Effector memory CD8-positive, alpha-beta T cell (primary cell): ENCODE measurements around the gene ARMH1.
"Not testable (repeated sequence)": the region's sequence is repeated elsewhere in the genome, so short reads cannot be mapped to it uniquely, and the experiment has no call there.

Experiments used
- ATAC-seq: fragments of 150-1000 bp; cut with Tn5 transposase; replicated peaks from 2 replicates; pipeline ENCODE4 v1.10.0; 2021; ENCODE audit warnings: mild to moderate bottlenecking, moderate library complexity
- DNase-seq, 3 experiments: peaks; one replicate each; pipeline ENCODE4 v3.0.0; 2021
- H3K27ac Mint-ChIP-seq, 2 donors: one replicate each; pipeline ENCODE4 v1.8.0; 2022; ENCODE audit warnings: mild to moderate bottlenecking in 2 of 2, mixed read lengths in 2 of 2, moderate library complexity in 2 of 2
- H3K27me3 Mint-ChIP-seq, 2 donors: one replicate each; pipeline ENCODE4 v1.8.0; 2022; ENCODE audit warnings: mixed read lengths in 2 of 2
- H3K36me3 Mint-ChIP-seq: one replicate; pipeline ENCODE4 v1.8.0; 2022; ENCODE audit warnings: mild to moderate bottlenecking, moderate library complexity, mixed read lengths; ENCODE audit not compliant: insufficient read depth
- H3K4me1 Mint-ChIP-seq, 2 donors: one replicate each; pipeline ENCODE4 v1.8.0; 2022; ENCODE audit warnings: low read depth in 2 of 2, mixed read lengths in 2 of 2
- H3K4me3 Mint-ChIP-seq, 2 donors: one replicate each; pipeline ENCODE4 v1.8.0; 2022; ENCODE audit warnings: mild to moderate bottlenecking in 2 of 2, mixed read lengths in 2 of 2, moderate library complexity in 2 of 2
- H3K9me3 Mint-ChIP-seq, 2 donors: one replicate each; pipeline ENCODE4 v1.8.0; 2022; ENCODE audit warnings: mixed read lengths in 2 of 2

The ARMH1 gene

DNA sequence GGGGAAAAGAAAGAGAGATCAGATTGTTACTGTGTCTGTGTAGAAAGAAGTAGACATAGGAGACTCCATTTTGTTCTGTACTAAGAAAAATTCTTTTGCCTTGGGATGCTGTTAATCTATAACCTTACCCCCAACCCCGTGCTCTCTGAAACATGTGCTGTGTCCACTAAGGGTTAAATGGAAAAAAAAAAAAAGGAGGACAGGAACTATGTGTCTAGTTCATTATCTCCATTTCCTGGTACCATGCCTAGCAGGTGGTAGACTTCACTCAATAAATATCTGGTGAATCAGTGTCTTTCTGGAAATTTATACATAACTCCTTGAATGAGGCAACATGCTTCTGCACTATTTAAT lies 64.4 kb downstream of the ARMH1 start:
- peak overlapping the region; percentile 88 to 91 for H3K27ac Mint-ChIP-seq
- H3K4me3 Mint-ChIP-seq = peak overlapping the region; percentile 87 to 89
- H3K36me3 Mint-ChIP-seq, H3K27me3 Mint-ChIP-seq, H3K9me3 Mint-ChIP-seq, DNase-seq: not testable (repeated sequence)
- ATAC-seq = peak; percentile 4
- peaks cover 6 to 19% of the 10 kb centered on the region in 2 donors for H3K4me1 Mint-ChIP-seq

DNA sequence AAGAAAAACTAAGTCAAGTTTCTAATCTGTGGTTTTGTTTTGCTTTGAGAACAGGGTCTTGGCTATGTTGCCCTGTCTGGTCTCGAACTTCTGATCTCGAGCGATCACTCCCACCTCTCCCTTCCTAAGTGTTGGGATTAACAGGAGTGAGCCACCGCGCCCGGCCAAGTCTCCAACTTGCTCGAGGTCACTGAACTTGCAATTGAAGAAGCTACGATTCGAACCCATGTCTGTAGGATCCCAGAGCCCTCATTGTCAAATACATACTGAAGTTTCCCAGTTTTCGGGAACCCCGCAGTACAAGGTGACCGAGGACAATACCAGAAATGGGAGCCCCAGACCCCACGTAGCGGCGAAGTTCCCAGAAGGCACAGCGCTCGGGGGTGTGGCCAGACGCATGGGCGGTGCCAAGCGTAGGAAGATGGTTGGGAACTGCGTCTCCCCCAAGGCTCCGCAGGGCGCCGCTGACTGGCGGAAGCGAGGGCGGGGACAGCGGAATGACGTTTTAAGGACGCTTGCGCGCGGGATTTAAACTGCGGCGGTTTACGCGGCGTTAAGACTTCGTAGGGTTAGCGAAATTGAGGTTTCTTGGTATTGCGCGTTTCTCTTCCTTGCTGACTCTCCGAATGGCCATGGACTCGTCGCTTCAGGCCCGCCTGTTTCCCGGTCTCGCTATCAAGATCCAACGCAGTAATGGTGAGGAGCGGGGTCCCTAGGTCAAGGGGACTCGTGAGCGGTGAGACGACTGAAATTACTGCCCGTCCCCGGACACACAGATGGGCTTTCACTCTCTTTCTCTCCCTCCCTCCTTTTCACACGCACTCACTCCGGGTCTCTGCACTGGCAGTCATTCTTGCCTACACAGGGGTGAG lies 65.0 kb downstream of the ARMH1 start, which contains the start of gene KIF2C:
TSS of gene KIF2C (plus strand) at position 531 of the 872 bp plus-strand sequence. CDS start at position 627, 96 bp downstream.
- no peaks in the 10 kb centered on the region for H3K9me3 Mint-ChIP-seq
- ATAC-seq = peak; percentile 100

DNA sequence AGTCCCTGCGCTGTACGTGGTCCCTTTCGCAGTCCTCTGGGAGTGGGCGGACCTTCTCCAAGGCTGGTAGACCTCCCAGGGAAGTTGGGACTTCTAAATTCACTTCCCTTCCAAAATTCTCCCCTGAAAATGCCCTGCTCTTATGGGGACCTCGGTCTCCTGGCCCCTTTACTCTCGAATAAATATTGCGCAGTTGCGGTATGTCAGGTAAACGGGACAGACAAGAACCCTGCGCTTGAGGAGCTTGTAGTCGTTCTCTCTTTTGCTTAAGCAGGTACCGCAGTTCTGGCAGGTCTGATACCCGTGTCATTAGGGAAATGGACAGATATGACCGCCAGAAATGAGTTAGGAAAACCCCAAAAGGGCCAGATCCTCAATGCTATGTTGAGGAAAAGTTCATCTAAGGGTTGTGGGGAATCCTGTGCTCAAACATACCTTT lies 65.7 kb downstream of the ARMH1 start:
- no peaks in the 10 kb centered on the region for H3K27me3 Mint-ChIP-seq
- peak overlapping the region; percentile 88 to 91 for H3K27ac Mint-ChIP-seq
- peaks cover 6% of the 10 kb centered on the region for H3K36me3 Mint-ChIP-seq
- H3K4me3 Mint-ChIP-seq = peak overlapping the region; percentile 87 to 89
- peaks cover 6 to 19% of the 10 kb centered on the region in 2 donors for H3K4me1 Mint-ChIP-seq
- ATAC-seq = no peak
- no peak for DNase-seq
- no peaks in the 10 kb centered on the region for H3K9me3 Mint-ChIP-seq

More for the DNA sequence above, 65.0 kb downstream of the ARMH1 start, which contains the start of gene KIF2C:
- Mint-ChIP-seq H3K4me3 (peak within 1 kb of the TSS; percentile 87 to 89), H3K27ac (peak within 1 kb of the TSS; percentile 88 to 91), H3K36me3 (peaks cover 6% of the 10 kb centered on the region), H3K4me1 (peaks cover 6 to 19% of the 10 kb centered on the region in 2 donors), H3K27me3 (no peaks in the 10 kb centered on the region)
- peak; percentile 94 to 97 (median 96) for DNase-seq

DNA sequence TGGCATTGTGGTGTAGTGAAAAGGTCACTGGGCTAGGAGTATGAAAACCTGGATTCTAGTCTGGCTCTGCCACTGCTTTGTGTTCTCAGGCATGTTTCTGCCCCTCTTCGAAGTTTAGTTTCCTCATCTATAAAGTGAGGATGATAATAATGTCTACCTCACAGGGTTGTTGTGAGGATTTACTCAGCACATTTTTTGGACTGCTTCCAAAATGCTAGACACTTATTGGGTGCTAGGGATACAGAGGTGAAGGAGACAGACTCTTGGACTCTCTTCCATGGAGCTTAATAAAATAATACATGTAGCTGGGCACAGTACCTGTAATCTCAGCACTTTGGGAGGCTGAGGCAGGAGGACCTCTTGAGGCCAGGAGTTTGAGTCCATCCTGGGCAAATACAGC lies 68.7 kb downstream of the ARMH1 start:
- DNase-seq (no peak), ATAC-seq (no peak)
- Mint-ChIP-seq H3K4me1 (peaks cover 6 to 19% of the 10 kb centered on the region in 2 donors), H3K27ac (peak overlapping the region in 1 of 2 donors; percentile 33), H3K27me3 (no peaks in the 10 kb centered on the region), H3K4me3 (no peak overlapping the region), H3K9me3 (no peaks in the 10 kb centered on the region), H3K36me3 (peaks cover 6% of the 10 kb centered on the region)

DNA sequence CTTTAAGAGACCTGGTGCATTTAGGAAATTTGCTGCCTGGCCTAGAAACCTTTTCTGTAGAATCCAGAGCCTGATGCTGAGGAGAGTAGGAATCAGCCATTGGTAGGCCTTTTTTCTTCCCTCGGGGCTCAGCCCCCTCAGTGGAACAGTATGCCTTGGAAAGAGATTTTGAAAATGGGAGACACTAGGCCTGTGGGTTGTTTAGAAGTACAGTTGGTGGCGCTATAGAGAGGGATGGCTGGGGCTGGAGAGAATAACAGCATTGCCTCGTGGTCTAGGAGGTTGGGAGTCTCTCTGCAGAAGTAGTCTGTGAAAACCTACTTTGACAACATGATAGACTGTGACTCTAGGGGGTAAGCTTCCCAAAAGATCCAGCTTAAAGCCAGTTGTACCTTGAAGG lies 73.4 kb downstream of the ARMH1 start:
- H3K4me1 Mint-ChIP-seq = no peaks in the 10 kb centered on the region
- no peaks in the 10 kb centered on the region for H3K36me3 Mint-ChIP-seq
- DNase-seq (no peak), ATAC-seq (no peak)
- no peaks in the 10 kb centered on the region for H3K9me3 Mint-ChIP-seq
- H3K27me3 Mint-ChIP-seq = no peaks in the 10 kb centered on the region
- H3K4me3 Mint-ChIP-seq = no peak overlapping the region
- H3K27ac Mint-ChIP-seq = no peak overlapping the region

DNA sequence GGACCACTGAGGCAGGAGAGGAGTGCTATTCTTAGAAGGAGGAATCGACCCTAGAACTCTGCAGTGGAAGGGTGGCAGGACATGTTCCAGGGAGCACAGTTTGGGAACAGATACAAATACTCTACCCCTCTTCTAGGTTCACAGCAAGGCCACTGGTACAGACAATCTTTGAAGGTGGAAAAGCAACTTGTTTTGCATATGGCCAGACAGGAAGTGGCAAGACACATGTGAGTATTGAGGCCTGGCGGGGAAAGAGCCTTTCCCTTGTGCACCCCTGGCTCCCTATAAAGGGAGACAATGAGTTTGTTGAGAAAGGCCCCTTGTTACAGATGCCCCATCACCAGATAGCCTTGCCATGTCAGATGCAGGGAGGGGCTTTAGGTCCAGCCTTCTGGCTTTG lies 82.9 kb downstream of the ARMH1 start:
- Mint-ChIP-seq H3K4me3 (no peak overlapping the region), H3K27me3 (no peaks in the 10 kb centered on the region), H3K36me3 (no peaks in the 10 kb centered on the region), H3K27ac (peak overlapping the region; percentile 17 to 20), H3K9me3 (no peaks in the 10 kb centered on the region), H3K4me1 (peaks cover 0 to 4% of the 10 kb centered on the region in 2 donors)
- DNase-seq = no peak
- no peak for ATAC-seq

DNA sequence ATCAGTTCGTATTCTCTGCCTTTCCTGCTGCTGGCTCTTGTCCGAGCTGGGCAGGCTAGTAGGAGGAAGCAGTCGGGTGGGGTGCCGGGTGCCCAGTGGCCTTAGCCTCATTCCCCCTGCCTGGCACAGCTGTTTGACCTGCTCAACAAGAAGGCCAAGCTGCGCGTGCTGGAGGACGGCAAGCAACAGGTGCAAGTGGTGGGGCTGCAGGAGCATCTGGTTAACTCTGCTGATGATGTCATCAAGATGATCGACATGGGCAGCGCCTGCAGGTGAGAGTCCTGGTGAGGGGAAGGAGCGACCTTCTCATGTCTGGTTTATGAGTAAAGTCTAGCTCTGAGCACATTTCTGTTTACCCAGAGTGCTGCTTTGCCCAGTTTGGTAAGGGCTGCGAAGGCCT lies 84.6 kb downstream of the ARMH1 start:
- Mint-ChIP-seq H3K9me3 (no peaks in the 10 kb centered on the region), H3K4me3 (no peak overlapping the region), H3K27ac (no peak overlapping the region), H3K4me1 (peaks cover 0 to 4% of the 10 kb centered on the region in 2 donors), H3K36me3 (peaks cover 2% of the 10 kb centered on the region), H3K27me3 (no peaks in the 10 kb centered on the region)
- no peak for DNase-seq
- ATAC-seq = no peak

DNA sequence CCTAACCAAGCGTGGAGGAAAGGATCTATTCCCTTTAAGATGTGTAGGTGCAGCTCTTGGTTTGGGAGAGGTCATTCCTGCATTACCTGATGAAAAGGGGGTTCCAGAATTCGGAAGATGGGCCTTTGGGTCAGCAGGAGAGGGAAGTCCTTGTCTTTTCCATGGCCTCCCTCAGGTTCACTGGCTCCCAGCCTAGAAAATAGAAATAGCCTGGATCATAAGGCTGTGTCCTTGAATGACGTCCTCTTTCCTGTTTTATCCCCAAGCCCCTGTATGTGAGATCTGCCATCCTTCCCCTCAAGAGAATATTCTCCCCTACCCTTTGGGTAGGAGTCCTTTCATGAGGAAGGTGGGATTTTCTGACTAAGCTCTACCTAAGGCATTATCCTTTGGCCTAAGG lies 86.4 kb downstream of the ARMH1 start:
- peaks cover 2% of the 10 kb centered on the region for H3K36me3 Mint-ChIP-seq
- no peaks in the 10 kb centered on the region for H3K27me3 Mint-ChIP-seq
- DNase-seq (no peak), ATAC-seq (no peak)
- H3K9me3 Mint-ChIP-seq = no peaks in the 10 kb centered on the region
- no peak overlapping the region for H3K27ac Mint-ChIP-seq
- H3K4me1 Mint-ChIP-seq = peaks cover 0 to 4% of the 10 kb centered on the region in 2 donors
- H3K4me3 Mint-ChIP-seq = no peak overlapping the region

DNA sequence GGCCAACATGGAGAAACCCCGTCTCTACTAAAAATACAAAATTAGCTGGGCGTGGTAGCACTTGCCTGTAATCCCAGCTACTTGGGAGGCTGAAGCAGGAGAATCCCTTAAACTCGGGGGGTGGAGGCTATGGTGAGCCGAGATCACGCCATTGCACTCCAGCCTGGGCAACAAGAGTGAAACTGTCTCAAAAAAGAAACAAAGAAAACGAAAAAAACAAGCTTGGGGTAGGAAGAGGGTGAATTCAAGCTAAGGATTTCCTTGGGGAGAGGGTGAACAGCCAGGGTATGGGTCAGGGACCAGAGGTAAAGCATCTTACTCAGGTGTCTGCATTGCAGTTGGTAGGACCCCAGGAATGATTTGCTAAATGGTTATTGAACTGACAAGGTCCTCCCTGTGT lies 91.9 kb downstream of the ARMH1 start:
- not testable (repeated sequence) for H3K36me3 Mint-ChIP-seq, H3K4me1 Mint-ChIP-seq, H3K27me3 Mint-ChIP-seq, DNase-seq, H3K4me3 Mint-ChIP-seq, H3K27ac Mint-ChIP-seq, ATAC-seq, H3K9me3 Mint-ChIP-seq
